Testis (tissue), 3 donors: Measurements from ENCODE around the gene ACTL10. TPM values are rescaled to one million over a fixed set of nuclear protein-coding genes. Genes with fewer than 3 reads are reported as not detected.

Experiments used
- DNase-seq: peaks from one replicate; pipeline ENCODE4 v3.0.0-alpha.2; 2019
- H3K27ac ChIP-seq, 2 donors: fragments of 200-600 bp; sonication (generic); one replicate each; pipeline ENCODE4 v1.5.1; 2019
- H3K27me3 ChIP-seq: fragments of 200-600 bp; sonication (generic); one replicate; pipeline ENCODE4 v1.5.1; 2019
- H3K36me3 ChIP-seq: fragments of 200-600 bp; sonication (generic); one replicate; pipeline ENCODE4 v1.5.1; 2017; ENCODE audit warnings: low read depth; ENCODE audit errors: missing control alignments
- H3K4me1 ChIP-seq: fragments of 200-600 bp; sonication (generic); one replicate; pipeline ENCODE4 v1.5.1; 2019
- H3K4me3 ChIP-seq, 2 donors: fragments of 200-600 bp; sonication (generic); one replicate each; pipeline ENCODE4 v1.5.1; 2017 to 2019
- H3K9me3 ChIP-seq: fragments of 200-600 bp; sonication (generic); one replicate; pipeline ENCODE4 v1.5.1; 2017
- POLR2A ChIP-seq: fragments of 450-650 bp; IDR thresholded peaks from one replicate; pipeline ENCODE4 v1.6.1; 2017; ENCODE audit warnings: antibody characterized with exemption, mild to moderate bottlenecking, moderate library complexity
- WGBS, 2 donors: methylation state at CpG; one replicate each; pipeline ENCODE4 v1.1.5; 2018; 5-methylcytosine and 5-hydroxymethylcytosine counted together
- intact Hi-C: fragments of 100-400 bp; cut with DNase I; formaldehyde crosslinking; loops from one replicate; pipeline ENCODE4 v1.15.1; 2023; ENCODE audit warnings: low total_unique reads
- polyA plus RNA-seq: library from polyadenylated mRNA; stranded (reverse); fragments of 350-450 nt; fragmentation: Illumina TruSeq; extraction: RNeasy Lipid Tissue Mini Kit (QIAGEN cat#74804); gene quantifications from one replicate; pipeline ENCODE4 v1.2.3, GENCODE V29; 2014; ENCODE audit warnings: low read depth, low replicate concordance; ENCODE audit not compliant: insufficient read depth
- total RNA-seq, 2 donors: library from RNA; depleted of rRNA; stranded (reverse); fragments of >200 nt; gene quantifications; one replicate each; pipeline ENCODE4 v1.2.3, GENCODE V29; 2016
- TF ChIP-seq, protein P1 (sequence below), 3 experiments: fragments of 450-650 bp in 2 of 3; fragments of 200-600 bp in 1 of 3; sonication (generic) in 1 of 3; IDR thresholded peaks; one replicate each; pipeline ENCODE4 v1.5.1; 2016 to 2019; ENCODE audit warnings: antibody characterized with exemption in 3 of 3, mild to moderate bottlenecking in 2 of 3, moderate library complexity in 1 of 3

Gene ACTL10
- total and polyA plus RNA-seq, 3 donors from 2014 or later, result 26.6 to 62.1 (median 55.0) TPM

DNA sequence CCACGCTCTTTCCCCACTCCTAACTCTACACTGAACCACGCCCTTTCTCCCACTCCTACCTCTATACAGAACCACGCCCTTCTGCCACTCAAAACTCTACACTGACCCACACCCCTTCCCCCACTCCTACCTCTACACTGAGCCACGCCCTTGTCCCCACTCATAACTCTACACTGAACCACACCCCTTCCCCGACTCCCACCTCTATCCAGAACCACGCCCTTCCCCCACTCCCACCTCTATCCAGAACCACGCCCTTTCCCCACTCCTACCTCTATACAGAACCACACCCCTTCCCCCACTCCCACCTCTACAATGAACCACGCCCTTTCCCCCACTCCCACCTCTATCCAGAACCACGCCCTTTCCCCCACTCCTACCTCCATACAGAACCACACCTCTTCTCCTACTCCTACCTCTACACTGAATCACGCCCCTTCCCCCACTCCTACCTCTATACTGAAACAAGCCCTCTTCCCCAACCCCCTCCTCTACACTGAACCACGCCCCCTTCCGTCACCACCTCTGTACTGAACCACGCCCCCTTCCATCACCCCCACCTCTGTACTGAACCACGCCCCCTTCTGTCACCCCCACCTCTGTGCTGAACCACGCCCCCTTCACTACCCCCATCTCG lies 43.3 kb downstream of the ACTL10 start:
- TF ChIP-seq, protein P1, sequence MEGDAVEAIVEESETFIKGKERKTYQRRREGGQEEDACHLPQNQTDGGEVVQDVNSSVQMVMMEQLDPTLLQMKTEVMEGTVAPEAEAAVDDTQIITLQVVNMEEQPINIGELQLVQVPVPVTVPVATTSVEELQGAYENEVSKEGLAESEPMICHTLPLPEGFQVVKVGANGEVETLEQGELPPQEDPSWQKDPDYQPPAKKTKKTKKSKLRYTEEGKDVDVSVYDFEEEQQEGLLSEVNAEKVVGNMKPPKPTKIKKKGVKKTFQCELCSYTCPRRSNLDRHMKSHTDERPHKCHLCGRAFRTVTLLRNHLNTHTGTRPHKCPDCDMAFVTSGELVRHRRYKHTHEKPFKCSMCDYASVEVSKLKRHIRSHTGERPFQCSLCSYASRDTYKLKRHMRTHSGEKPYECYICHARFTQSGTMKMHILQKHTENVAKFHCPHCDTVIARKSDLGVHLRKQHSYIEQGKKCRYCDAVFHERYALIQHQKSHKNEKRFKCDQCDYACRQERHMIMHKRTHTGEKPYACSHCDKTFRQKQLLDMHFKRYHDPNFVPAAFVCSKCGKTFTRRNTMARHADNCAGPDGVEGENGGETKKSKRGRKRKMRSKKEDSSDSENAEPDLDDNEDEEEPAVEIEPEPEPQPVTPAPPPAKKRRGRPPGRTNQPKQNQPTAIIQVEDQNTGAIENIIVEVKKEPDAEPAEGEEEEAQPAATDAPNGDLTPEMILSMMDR (IDR thresholded peaks at IDR 0.05), result no peak
- TF ChIP-seq POLR2A, result no peak
- Histone ChIP-seq H3K4me1 (no peaks in the 10 kb centered on the region), H3K27ac (no peak overlapping the region), H3K27me3 (no peaks in the 10 kb centered on the region), H3K9me3 (no peaks in the 10 kb centered on the region), H3K36me3 (no peaks in the 10 kb centered on the region), H3K4me3 (peak overlapping the region in 1 of 2 donors; percentile 24)
- DNase-seq, result peak; percentile 57
- WGBS, 2 donors, result 57 to 74% methylated on average over 16 of the region's 16 CpGs
- intact Hi-C loops, result no loop called here

DNA sequence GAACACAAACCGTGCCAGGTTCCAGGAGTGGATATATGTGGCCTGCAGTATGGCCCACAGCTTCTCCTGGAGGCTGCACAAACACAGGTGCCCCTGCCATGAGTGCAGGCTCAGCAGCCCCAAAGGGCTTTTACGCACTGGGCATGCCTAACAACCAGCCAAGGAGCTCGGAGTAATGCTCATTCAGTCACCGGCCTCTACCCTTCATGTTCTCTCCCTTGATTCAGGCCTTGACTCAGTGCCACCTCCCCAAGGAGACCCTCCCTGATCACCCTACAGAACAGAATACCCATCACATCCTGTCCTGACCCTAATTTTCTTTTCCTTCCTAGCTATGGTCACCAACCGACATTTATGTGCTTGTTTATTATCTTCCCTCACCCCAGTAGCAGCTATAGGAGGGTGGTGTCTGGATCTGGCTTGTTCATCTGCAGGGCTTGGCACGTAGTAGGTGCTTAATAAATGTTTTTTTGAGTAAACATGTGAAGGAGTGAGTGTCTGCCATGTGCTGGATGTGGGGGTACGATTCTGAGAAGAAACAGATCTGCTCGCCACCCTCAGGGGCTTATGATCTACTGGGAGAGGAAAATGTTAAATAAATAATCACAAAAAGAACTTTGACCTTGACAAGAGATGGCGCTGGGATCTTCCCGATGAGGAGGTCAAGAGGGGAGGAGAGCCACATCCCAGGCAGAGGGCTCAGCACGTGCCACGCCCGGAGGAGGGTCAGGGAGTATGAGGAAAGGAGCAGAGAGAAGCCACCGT lies 44.1 kb downstream of the ACTL10 start:
- TF ChIP-seq, protein P1 (IDR thresholded peaks at IDR 0.05), result no peak
- no peak for TF ChIP-seq POLR2A
- no peaks in the 10 kb centered on the region for H3K9me3 ChIP-seq
- intact Hi-C loops, result no loop called here
- 57 to 67% methylated on average over 14 of the region's 14 CpGs for WGBS, 2 donors
- no peaks in the 10 kb centered on the region for H3K36me3 ChIP-seq
- H3K4me1 ChIP-seq, result no peaks in the 10 kb centered on the region
- no peak overlapping the region for H3K27ac ChIP-seq
- no peak for DNase-seq
- no peaks in the 10 kb centered on the region for H3K27me3 ChIP-seq
- H3K4me3 ChIP-seq, result no peak overlapping the region

DNA sequence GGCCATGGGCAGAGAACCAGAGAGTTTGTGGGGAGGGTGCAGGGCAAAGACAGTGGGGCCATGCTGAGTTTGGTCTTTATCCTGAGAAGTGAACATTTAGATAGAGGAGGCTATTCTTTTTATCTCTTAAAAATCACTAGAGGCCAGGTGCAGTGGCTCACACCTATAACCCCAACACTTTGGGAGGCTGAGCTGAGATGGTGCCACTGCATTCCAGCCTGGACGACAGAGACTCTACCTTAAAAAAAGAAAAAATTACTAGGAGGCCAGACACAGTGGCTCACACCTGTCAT lies 44.6 kb downstream of the ACTL10 start:
- H3K4me1 ChIP-seq, result no peaks in the 10 kb centered on the region
- H3K36me3 ChIP-seq, result no peaks in the 10 kb centered on the region
- H3K4me3 ChIP-seq, result no peak overlapping the region
- no peak for DNase-seq
- intact Hi-C loops, result no loop called here
- no peaks in the 10 kb centered on the region for H3K9me3 ChIP-seq
- H3K27ac ChIP-seq, result no peak overlapping the region
- TF ChIP-seq POLR2A, result no peak
- TF ChIP-seq, protein P1 (IDR thresholded peaks at IDR 0.05), result no peak
- WGBS, 2 donors, result 0 to 75% methylated on average over 1 of the region's 1 CpG
- H3K27me3 ChIP-seq, result no peaks in the 10 kb centered on the region

DNA sequence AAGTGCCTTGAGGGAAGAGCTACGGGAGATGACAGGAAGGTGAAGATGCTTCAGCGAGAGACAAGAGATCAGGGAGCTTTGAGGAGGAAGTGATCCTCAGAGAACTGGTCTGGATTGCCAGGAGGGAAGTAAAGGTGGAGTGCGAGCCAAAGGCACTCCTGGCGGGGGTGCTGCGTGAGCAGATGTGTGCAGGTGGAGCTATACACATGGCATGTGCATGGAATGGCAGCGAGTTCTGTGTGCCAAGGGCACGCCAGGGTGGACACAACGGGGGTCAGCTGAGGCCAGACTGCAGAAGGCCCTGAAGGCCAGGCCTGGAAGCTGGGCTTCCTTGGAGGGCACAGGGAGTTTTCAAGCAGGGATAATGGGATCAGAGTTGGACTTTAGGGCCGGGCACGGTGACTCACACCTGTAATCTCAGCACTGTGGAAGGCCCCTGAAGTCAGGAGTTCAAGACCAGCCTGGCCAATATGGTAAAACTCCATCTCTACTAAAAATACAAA lies 47.2 kb downstream of the ACTL10 start:
- Histone ChIP-seq H3K4me3 (no peak overlapping the region), H3K36me3 (no peaks in the 10 kb centered on the region), H3K4me1 (no peaks in the 10 kb centered on the region), H3K27me3 (no peaks in the 10 kb centered on the region), H3K9me3 (no peaks in the 10 kb centered on the region), H3K27ac (no peak overlapping the region)
- DNase-seq, result no peak
- TF ChIP-seq, protein P1 (IDR thresholded peaks at IDR 0.05), result no peak
- TF ChIP-seq POLR2A, result no peak
- 88 to 95% methylated on average over 10 of the region's 10 CpGs for WGBS, 2 donors
- intact Hi-C loops, result no loop called here
